B cell (primary cell): Measurements from ENCODE around the gene NEO1. TPM values are rescaled to one million over a fixed set of nuclear protein-coding genes. Genes with fewer than 3 reads are reported as not detected.
"Not testable (repeated sequence)": the region's sequence is repeated elsewhere in the genome, so short reads cannot be mapped to it uniquely, and the experiment has no call there.

Source experiments
- ATAC-seq: fragments of 200-7000 bp; cut with Tn5 transposase; one replicate; pipeline ENCODE4 v1.10.0; 2021; ENCODE audit warnings: low read depth, mild to moderate bottlenecking, moderate number of reproducible peaks, moderate library complexity
- CTCF ChIA-PET: fragments of 350-600 bp; sonication (Branson Sonifier 250); formaldehyde crosslinking; loops from one replicate; lab custom pipeline; 2021; ENCODE audit warnings: antibody characterized with exemption, inconsistent platforms; lab: Charles Lee
- POLR2A ChIA-PET: fragments of 350-600 bp; sonication (Branson Sonifier 250); formaldehyde crosslinking; loops from one replicate; lab custom pipeline; 2021; ENCODE audit warnings: antibody characterized with exemption; lab: Charles Lee
- DNase-seq: peaks from one replicate; pipeline ENCODE4 v3.0.0; 2013
- H2AFZ ChIP-seq: 2 replicates; pipeline ENCODE4 v1.6.1; 2012; ENCODE audit warnings: mild to moderate bottlenecking, low read depth, low read length; ENCODE audit not compliant: insufficient read depth, poor library complexity, severe bottlenecking
- H3K27ac ChIP-seq, 2 donors: 1 replicate in 1 of 2; 2 replicates in 1 of 2; pipeline ENCODE4 v1.5.1; 2012 to 2013; ENCODE audit warnings: low read length in 2 of 2, mild to moderate bottlenecking in 2 of 2, moderate library complexity in 1 of 2
- H3K27me3 ChIP-seq, 4 experiments: fragments of 200-600 bp in 1 of 4; sonication (generic) in 1 of 4; replicated peaks in 1 of 4; 1 replicate in 2 of 4; 2 replicates in 2 of 4; pipeline versions ENCODE4 v1.6.1 to v1.7.0; 2013 to 2016; ENCODE audit warnings: low read length in 3 of 4, mild to moderate bottlenecking in 2 of 4, mixed read lengths in 1 of 4, moderate library complexity in 1 of 4; ENCODE audit not compliant: insufficient read depth in 4 of 4, control insufficient read depth in 3 of 4; ENCODE audit errors: control extremely low read depth in 1 of 4
- H3K36me3 ChIP-seq, 2 experiments: replicated peaks in 1 of 2; 1 replicate in 1 of 2; 2 replicates in 1 of 2; pipeline versions ENCODE4 v1.6.1 to v1.7.1; 2013; ENCODE audit warnings: low read length in 1 of 2; ENCODE audit not compliant: insufficient read depth in 2 of 2, control insufficient read depth in 1 of 2; ENCODE audit errors: control extremely low read depth in 1 of 2, extremely low read depth in 1 of 2
- H3K4me1 ChIP-seq, 2 donors: fragments of 200-600 bp in 1 of 2; sonication (generic) in 1 of 2; 1 replicate in 1 of 2; 2 replicates in 1 of 2; pipeline versions ENCODE4 v1.5.1 to v1.6.1; 2013 to 2017; ENCODE audit warnings: low read length in 2 of 2; ENCODE audit not compliant: control insufficient read depth in 2 of 2, insufficient read depth in 2 of 2
- H3K4me2 ChIP-seq: replicated peaks from 2 replicates; pipeline ENCODE3; 2012; ENCODE audit warnings: mild to moderate bottlenecking, low read depth, low read length; ENCODE audit not compliant: poor library complexity, severe bottlenecking
- H3K4me3 ChIP-seq, 5 experiments: fragments of 200-600 bp in 1 of 5; sonication (generic) in 1 of 5; 1 replicate in 3 of 5; 2 replicates in 2 of 5; pipeline versions ENCODE4 v1.5.1 to v1.7.0; 2011 to 2016; ENCODE audit warnings: low read length in 4 of 5, mild to moderate bottlenecking in 4 of 5, low read depth in 2 of 5, control low read depth in 1 of 5, moderate library complexity in 1 of 5; ENCODE audit not compliant: insufficient read depth in 1 of 5; ENCODE audit errors: control extremely low read depth in 1 of 5, extremely low read depth in 1 of 5
- H3K79me2 ChIP-seq: fragments of 200-600 bp; sonication (generic); one replicate; pipeline ENCODE4 v1.6.0; 2016; ENCODE audit warnings: low read length; ENCODE audit not compliant: control insufficient read depth, insufficient read depth
- H3K9ac ChIP-seq: fragments of 200-600 bp; sonication (generic); 2 replicates; pipeline ENCODE4 v1.6.1; 2017; ENCODE audit warnings: mild to moderate bottlenecking, low read length, moderate library complexity
- H3K9me3 ChIP-seq, 3 donors: one replicate each; pipeline versions ENCODE4 v1.6.1 to v1.7.1; 2013; ENCODE audit warnings: low read length in 2 of 3; ENCODE audit not compliant: control insufficient read depth in 2 of 3, insufficient read depth in 1 of 3; ENCODE audit errors: control extremely low read depth in 1 of 3
- H4K20me1 ChIP-seq: 2 replicates; pipeline ENCODE4 v1.6.0; 2012; ENCODE audit warnings: mild to moderate bottlenecking, low read length; ENCODE audit not compliant: insufficient read depth, control insufficient read depth, poor library complexity, severe bottlenecking
- H3K27ac Mint-ChIP-seq: one replicate; pipeline ENCODE4 v1.8.0; 2021; ENCODE audit warnings: mixed read lengths
- H3K27me3 Mint-ChIP-seq: one replicate; pipeline ENCODE4 v1.8.0; 2021; ENCODE audit warnings: mixed read lengths
- H3K4me1 Mint-ChIP-seq: one replicate; pipeline ENCODE4 v1.8.0; 2021; ENCODE audit warnings: mixed read lengths
- H3K4me3 Mint-ChIP-seq: one replicate; pipeline ENCODE4 v1.8.0; 2021; ENCODE audit warnings: mixed read lengths
- H3K9me3 Mint-ChIP-seq: one replicate; pipeline ENCODE4 v1.8.0; 2022; ENCODE audit warnings: mixed read lengths; ENCODE audit not compliant: insufficient read depth
- EZH2 ChIP-seq: IDR thresholded peaks from 2 replicates; pipeline ENCODE4 v1.6.1; 2012; ENCODE audit warnings: borderline replicate concordance, low read depth, mild to moderate bottlenecking, moderate library complexity, low read length; ENCODE audit not compliant: insufficient read depth, poor library complexity, severe bottlenecking
- WGBS: methylation state at CpG from one replicate; pipeline ENCODE4 v1.1.5; 2013; ENCODE audit warnings: missing lambda C conversion rate; ENCODE audit not compliant: insufficient coverage; 5-methylcytosine and 5-hydroxymethylcytosine counted together
- intact Hi-C: fragments of 100-400 bp; cut with micrococcal nuclease; formaldehyde crosslinking; loops from one replicate; pipeline ENCODE4 v1.10.0; 2022
- polyA plus RNA-seq: library from polyadenylated mRNA; depleted of rRNA; stranded (reverse); fragments of >200 nt; gene quantifications from 2 replicates; pipeline ENCODE4 v1.2.3, GENCODE V29; 2012
- total RNA-seq, 2 donors: library from RNA; stranded (reverse); fragments of 120-200 nt in 1 of 2; gene quantifications; 1 replicate in 1 of 2; 2 replicates in 1 of 2; pipeline versions ENCODE4 v1.2.3 to v1.2.4, GENCODE V29; 2013 to 2022

Gene NEO1
- total and polyA plus RNA-seq, 2 donors (not counting 1 experiment from before 2014, with no cell fraction given): 1.3 to 3.9 TPM

DNA sequence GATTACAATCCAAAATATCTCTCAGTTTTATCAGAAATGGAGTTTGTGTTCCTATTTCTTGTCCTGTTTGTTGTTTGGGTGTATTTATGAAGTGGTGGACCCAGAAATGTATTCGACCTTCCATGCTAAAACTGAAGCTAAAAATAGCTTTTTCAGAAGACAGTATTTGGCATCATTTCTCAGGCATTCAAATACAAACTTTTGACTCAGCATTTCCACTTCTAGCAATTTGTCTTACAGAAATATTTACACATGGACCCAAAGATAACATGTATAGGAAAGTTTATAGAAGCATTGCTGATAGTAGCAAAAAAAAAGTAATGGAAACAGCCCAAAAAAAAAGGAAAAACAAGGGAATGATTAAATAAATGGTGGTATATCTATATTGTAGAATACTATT is 160.2 kb downstream of the NEO1 start:
- no peaks in the 10 kb centered on the region for H3K27me3 ChIP-seq

DNA sequence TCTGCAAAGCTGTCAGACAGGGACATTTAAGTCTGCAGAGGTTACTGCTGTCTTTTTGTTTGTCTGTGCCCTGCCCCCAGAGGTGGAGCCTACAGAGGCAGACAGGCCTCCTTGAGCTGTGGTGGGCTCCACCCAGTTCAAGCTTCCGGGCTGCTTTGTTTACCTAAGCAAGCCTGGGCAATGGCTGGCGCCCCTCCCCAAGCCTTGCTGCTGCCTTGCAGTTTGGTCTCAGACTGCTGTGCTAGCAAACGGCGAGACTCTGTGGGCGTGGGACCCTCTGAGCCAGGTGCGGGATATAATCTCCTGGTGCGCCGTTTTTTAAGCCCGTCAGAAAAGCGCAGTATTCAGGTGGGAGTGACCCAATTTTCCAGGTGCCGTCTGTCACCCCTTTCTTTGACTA is 169.2 kb downstream of the NEO1 start:
- ATAC-seq, POLR2A ChIA-PET, H3K9ac ChIP-seq: not testable (repeated sequence)

More for the DNA sequence above, 160.2 kb downstream of the NEO1 start:
- Histone ChIP-seq H3K27ac (no peak overlapping the region), H3K4me2 (no peak overlapping the region), H2AFZ (no peak overlapping the region), H3K79me2 (no peaks in the 10 kb centered on the region), H3K4me1 (no peaks in the 10 kb centered on the region), H3K36me3 (no peaks in the 10 kb centered on the region), H4K20me1 (no peaks in the 10 kb centered on the region), H3K9me3 (no peaks in the 10 kb centered on the region), H3K9ac (no peak overlapping the region), H3K4me3 (no peak overlapping the region)
- intact Hi-C loops: no loop called here
- no CpG with 5 or more reads among the region's 1 CpG for WGBS
- ChIA-PET POLR2A (no interaction called here), CTCF (no interaction called here)
- no peak for ATAC-seq
- TF ChIP-seq EZH2: no peak
- Mint-ChIP-seq H3K4me1 (no peaks in the 10 kb centered on the region), H3K27me3 (peaks cover 12% of the 10 kb centered on the region), H3K27ac (no peak overlapping the region), H3K4me3 (no peak overlapping the region), H3K9me3 (no peaks in the 10 kb centered on the region)
- no peak for DNase-seq

More for the DNA sequence above, 169.2 kb downstream of the NEO1 start:
- H3K4me1 Mint-ChIP-seq, H3K27ac Mint-ChIP-seq, H3K79me2 ChIP-seq, H4K20me1 ChIP-seq, DNase-seq, H3K27me3 ChIP-seq, H3K27me3 Mint-ChIP-seq, H3K4me2 ChIP-seq, H3K4me3 Mint-ChIP-seq, H3K9me3 ChIP-seq, H3K9me3 Mint-ChIP-seq, CTCF ChIA-PET, H2AFZ ChIP-seq, intact Hi-C loops, H3K36me3 ChIP-seq, H3K27ac ChIP-seq, H3K4me1 ChIP-seq, H3K4me3 ChIP-seq: not testable (repeated sequence)
- WGBS: 88% methylated on average over 4 of the region's 11 CpGs
